Mesendoderm (in vitro differentiated cells): Measurements from ENCODE around the gene MRPL11.
A peak's percentile ranks its signal among the peaks of the same experiment; 100 is the strongest.

ENCODE experiments used
- DNase-seq: peaks from one replicate; pipeline ENCODE4 v3.0.0; 2013
- H2AK5ac ChIP-seq: 2 replicates; pipeline ENCODE4 v1.6.1; 2013; ENCODE audit warnings: low read length, inconsistent platforms
- H2BK120ac ChIP-seq: 2 replicates; pipeline ENCODE4 v1.6.1; 2013; ENCODE audit warnings: low read depth, mild to moderate bottlenecking, low read length, moderate library complexity, mixed read lengths
- H2BK15ac ChIP-seq: replicated peaks from 2 replicates; pipeline ENCODE4 v1.6.1; 2013; ENCODE audit warnings: low read depth, mild to moderate bottlenecking, moderate library complexity
- H2BK5ac ChIP-seq: 2 replicates; pipeline ENCODE4 v1.6.1; 2013; ENCODE audit warnings: low read length, inconsistent platforms
- H3K18ac ChIP-seq: 2 replicates; pipeline ENCODE4 v1.6.1; 2013; ENCODE audit warnings: mild to moderate bottlenecking, low read length, mixed read lengths
- H3K23ac ChIP-seq: one replicate; pipeline ENCODE4 v1.6.1; 2013; ENCODE audit warnings: low read length
- H3K27ac ChIP-seq: 2 replicates; pipeline ENCODE4 v1.5.1; 2013; ENCODE audit warnings: low read depth, mild to moderate bottlenecking, inconsistent platforms, low read length, moderate library complexity
- H3K27me3 ChIP-seq: 2 replicates; pipeline ENCODE4 v1.6.1; 2013; ENCODE audit warnings: low read length, control low read depth, mild to moderate bottlenecking, inconsistent platforms; ENCODE audit not compliant: insufficient read depth, poor library complexity
- H3K36me3 ChIP-seq: 2 replicates; pipeline ENCODE4 v1.6.1; 2013; ENCODE audit warnings: low read length, inconsistent platforms; ENCODE audit not compliant: control insufficient read depth, insufficient read depth
- H3K4ac ChIP-seq: one replicate; pipeline ENCODE4 v1.6.1; 2013; ENCODE audit warnings: low read depth, mild to moderate bottlenecking, low read length, moderate library complexity
- H3K4me1 ChIP-seq: 2 replicates; pipeline ENCODE4 v1.6.1; 2013; ENCODE audit warnings: low read depth, low read length, inconsistent platforms; ENCODE audit not compliant: control insufficient read depth
- H3K4me2 ChIP-seq: 2 replicates; pipeline ENCODE4 v1.6.1; 2013; ENCODE audit warnings: low read length
- H3K4me3 ChIP-seq: 2 replicates; pipeline ENCODE4 v1.5.1; 2013; ENCODE audit warnings: mild to moderate bottlenecking, low read length
- H3K56ac ChIP-seq: one replicate; pipeline ENCODE4 v1.6.1; 2013; ENCODE audit warnings: low read length
- H3K79me1 ChIP-seq: 2 replicates; pipeline ENCODE4 v1.6.1; 2013; ENCODE audit warnings: low read length, inconsistent platforms
- H3K79me2 ChIP-seq: 2 replicates; pipeline ENCODE4 v1.6.1; 2013; ENCODE audit warnings: mild to moderate bottlenecking, low read length; ENCODE audit not compliant: control insufficient read depth, insufficient read depth
- H3K9ac ChIP-seq: 2 replicates; pipeline ENCODE4 v1.6.1; 2013; ENCODE audit warnings: low read length, inconsistent platforms
- H4K5ac ChIP-seq: one replicate; pipeline ENCODE4 v1.6.1; 2013; ENCODE audit warnings: low read length
- H4K8ac ChIP-seq: one replicate; pipeline ENCODE4 v1.6.1; 2013; ENCODE audit warnings: low read depth, mild to moderate bottlenecking, control low read depth, low read length, moderate library complexity
- WGBS: extraction: QIAGEN DNeasy Blood & Tissue Kit; methylation state at CpG from one replicate; pipeline ENCODE4 v1.1.7; 2013; ENCODE audit warnings: low lambda C conversion rate, missing lambda C conversion rate; ENCODE audit not compliant: insufficient coverage; ENCODE audit errors: extremely low coverage; 5-methylcytosine and 5-hydroxymethylcytosine counted together

Gene MRPL11

GRCh38 chr11:66478729-66479393 is 40.2 kb upstream of the MRPL11 start:
- Histone ChIP-seq H4K8ac (no peak overlapping the region), H3K79me1 (peaks cover 4% of the 10 kb centered on the region), H2BK120ac (no peak overlapping the region), H3K4me1 (peaks cover 2% of the 10 kb centered on the region), H3K9ac (peak overlapping the region; percentile 91), H3K36me3 (no peaks in the 10 kb centered on the region), H3K79me2 (no peaks in the 10 kb centered on the region), H3K56ac (peak overlapping the region; percentile 96), H3K27ac (no peak overlapping the region), H3K27me3 (no peaks in the 10 kb centered on the region), H3K4ac (no peak overlapping the region), H3K4me2 (peak overlapping the region; percentile 65), H3K18ac (no peak overlapping the region), H4K5ac (no peak overlapping the region), H3K4me3 (peak overlapping the region; percentile 85), H2BK5ac (no peak overlapping the region), H3K23ac (no peak overlapping the region), H2AK5ac (no peak overlapping the region), H2BK15ac (no peak overlapping the region)
- peak; percentile 56 for DNase-seq
- no CpG with 5 or more reads among the region's 8 CpGs for WGBS

GRCh38 chr11:66477263-66478201 is 38.9 kb upstream of the MRPL11 start:
- Histone ChIP-seq H3K56ac (peak overlapping the region; percentile 13), H3K27me3 (no peaks in the 10 kb centered on the region), H3K79me1 (peaks cover 4% of the 10 kb centered on the region), H2BK15ac (no peak overlapping the region), H3K4ac (no peak overlapping the region), H3K4me2 (no peak overlapping the region), H4K8ac (no peak overlapping the region), H3K4me3 (no peak overlapping the region), H3K18ac (no peak overlapping the region), H4K5ac (no peak overlapping the region), H2BK120ac (no peak overlapping the region), H3K23ac (peak overlapping the region; percentile 18), H3K79me2 (no peaks in the 10 kb centered on the region), H3K4me1 (peaks cover 2% of the 10 kb centered on the region), H3K36me3 (no peaks in the 10 kb centered on the region), H2BK5ac (no peak overlapping the region), H3K27ac (no peak overlapping the region), H3K9ac (no peak overlapping the region), H2AK5ac (no peak overlapping the region)
- DNase-seq = no peak
- WGBS = no CpG with 5 or more reads among the region's 11 CpGs

- H3K18ac ChIP-seq = no peak overlapping the region
- H3K23ac ChIP-seq = no peak overlapping the region
- no peak overlapping the region for H2BK5ac ChIP-seq
- H3K27me3 ChIP-seq = no peaks in the 10 kb centered on the region
- no peaks in the 10 kb centered on the region for H3K36me3 ChIP-seq
- peaks cover 4% of the 10 kb centered on the region for H3K79me1 ChIP-seq
- H3K56ac ChIP-seq = no peak overlapping the region
- peaks cover 2% of the 10 kb centered on the region for H3K4me1 ChIP-seq
- no peak overlapping the region for H2BK15ac ChIP-seq
- no peak overlapping the region for H4K5ac ChIP-seq
- no peak overlapping the region for H2AK5ac ChIP-seq
- H3K27ac ChIP-seq = no peak overlapping the region
- H3K9ac ChIP-seq = no peak overlapping the region
- H3K4me2 ChIP-seq = no peak overlapping the region
- DNase-seq = peak; percentile 24
- H4K8ac ChIP-seq = no peak overlapping the region
- WGBS = no CpG with 5 or more reads among the region's 9 CpGs
- no peak overlapping the region for H3K4ac ChIP-seq
- H2BK120ac ChIP-seq = no peak overlapping the region
- no peaks in the 10 kb centered on the region for H3K79me2 ChIP-seq
- no peak overlapping the region for H3K4me3 ChIP-seq
These were observed 38.2 kb upstream of the MRPL11 start for GRCh38 chr11:66476841-66477251.

GRCh38 chr11:66476173-66476840 is 37.7 kb upstream of the MRPL11 start:
- Histone ChIP-seq H3K4ac (no peak overlapping the region), H3K27me3 (no peaks in the 10 kb centered on the region), H3K23ac (no peak overlapping the region), H3K79me1 (peaks cover 4% of the 10 kb centered on the region), H2BK5ac (no peak overlapping the region), H3K4me3 (no peak overlapping the region), H3K79me2 (no peaks in the 10 kb centered on the region), H3K4me2 (no peak overlapping the region), H2BK120ac (no peak overlapping the region), H2BK15ac (no peak overlapping the region), H4K8ac (no peak overlapping the region), H3K9ac (no peak overlapping the region), H3K4me1 (peaks cover 2% of the 10 kb centered on the region), H2AK5ac (no peak overlapping the region), H3K18ac (no peak overlapping the region), H3K56ac (no peak overlapping the region), H3K27ac (no peak overlapping the region), H4K5ac (no peak overlapping the region), H3K36me3 (no peaks in the 10 kb centered on the region)
- no peak for DNase-seq
- no CpG with 5 or more reads among the region's 10 CpGs for WGBS

GRCh38 chr11:66475349-66476172 is 36.9 kb upstream of the MRPL11 start:
- no peaks in the 10 kb centered on the region for H3K79me2 ChIP-seq
- H3K56ac ChIP-seq = no peak overlapping the region
- H3K18ac ChIP-seq = no peak overlapping the region
- H3K27me3 ChIP-seq = no peaks in the 10 kb centered on the region
- no peak for DNase-seq
- no peaks in the 10 kb centered on the region for H3K36me3 ChIP-seq
- no peak overlapping the region for H2BK120ac ChIP-seq
- H3K4me3 ChIP-seq = no peak overlapping the region
- no peak overlapping the region for H3K23ac ChIP-seq
- no peak overlapping the region for H3K4me2 ChIP-seq
- no peak overlapping the region for H2AK5ac ChIP-seq
- no peak overlapping the region for H2BK5ac ChIP-seq
- no CpG with 5 or more reads among the region's 44 CpGs for WGBS
- H3K27ac ChIP-seq = no peak overlapping the region
- no peak overlapping the region for H4K5ac ChIP-seq
- no peak overlapping the region for H2BK15ac ChIP-seq
- H3K79me1 ChIP-seq = no peaks in the 10 kb centered on the region
- no peaks in the 10 kb centered on the region for H3K4me1 ChIP-seq
- no peak overlapping the region for H4K8ac ChIP-seq
- H3K4ac ChIP-seq = no peak overlapping the region
- no peak overlapping the region for H3K9ac ChIP-seq
